GM19193 (cell line): ENCODE results near the gene MST1.

ENCODE experiments used
- POLR2A ChIP-seq: IDR thresholded peaks from 4 replicates; pipeline ENCODE4 v1.6.1; 2011; ENCODE audit not compliant: insufficient read depth, insufficient read length; ENCODE audit errors: extremely low read depth

MST1 gene

GRCh38 chr3:49650177-49650576 lies 39.1 kb downstream of the MST1 start:
- no peak for TF ChIP-seq POLR2A

DNA sequence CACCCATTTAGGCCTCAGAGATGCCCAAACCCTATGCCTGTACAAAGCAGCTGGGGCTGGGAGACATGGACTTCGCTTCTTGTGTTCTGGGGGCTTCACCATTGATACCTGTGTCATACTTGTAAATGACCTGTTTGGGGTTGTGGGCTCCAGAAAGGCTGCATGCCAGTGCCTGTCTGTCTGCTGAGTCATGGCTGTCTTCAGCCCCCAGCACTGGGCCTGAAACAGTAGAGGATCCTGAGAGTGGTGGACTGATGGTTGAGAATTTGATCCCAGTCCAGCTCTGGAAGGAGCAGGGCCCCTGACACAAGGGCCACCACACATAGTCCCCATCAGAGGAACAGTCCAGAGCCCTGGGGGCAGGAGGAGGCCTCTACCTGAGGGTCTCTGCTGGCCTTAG lies 39.7 kb downstream of the MST1 start:
- TF ChIP-seq POLR2A, result no peak

DNA sequence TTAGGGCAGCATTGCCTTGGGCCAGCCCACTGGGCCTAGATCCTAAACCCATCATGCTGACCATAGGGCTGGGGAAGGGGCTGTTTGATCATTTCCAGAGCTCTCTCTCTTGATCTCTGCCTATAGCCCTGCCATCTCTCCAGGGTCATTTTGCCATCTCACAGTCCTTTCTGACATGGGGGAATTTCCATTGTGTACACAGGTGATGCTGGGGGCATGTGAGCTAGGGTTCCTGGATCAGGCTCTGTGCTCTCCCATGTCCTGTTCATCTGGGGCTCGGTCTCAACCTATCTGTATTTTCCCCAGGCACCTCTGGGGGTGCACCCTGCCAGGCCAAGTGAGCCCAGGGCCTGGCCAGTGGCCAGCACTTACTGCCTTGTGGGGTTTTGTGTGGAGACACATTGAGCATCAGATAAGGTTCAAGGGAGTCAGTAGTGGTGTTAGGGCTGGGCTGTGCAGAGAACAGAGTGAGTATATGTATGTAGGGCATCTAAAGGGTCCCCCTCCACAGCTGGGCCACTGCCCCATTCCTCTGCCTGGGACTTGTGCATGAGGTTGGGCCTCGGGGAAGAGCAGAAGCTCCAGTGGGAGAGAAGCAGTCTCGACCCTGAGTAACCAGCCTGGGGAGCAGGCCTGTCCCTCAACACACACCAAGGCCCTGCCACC lies 40.8 kb downstream of the MST1 start:
- TF ChIP-seq POLR2A, result no peak

GRCh38 chr3:49647741-49648140 lies 41.5 kb downstream of the MST1 start:
- TF ChIP-seq POLR2A, result no peak

DNA sequence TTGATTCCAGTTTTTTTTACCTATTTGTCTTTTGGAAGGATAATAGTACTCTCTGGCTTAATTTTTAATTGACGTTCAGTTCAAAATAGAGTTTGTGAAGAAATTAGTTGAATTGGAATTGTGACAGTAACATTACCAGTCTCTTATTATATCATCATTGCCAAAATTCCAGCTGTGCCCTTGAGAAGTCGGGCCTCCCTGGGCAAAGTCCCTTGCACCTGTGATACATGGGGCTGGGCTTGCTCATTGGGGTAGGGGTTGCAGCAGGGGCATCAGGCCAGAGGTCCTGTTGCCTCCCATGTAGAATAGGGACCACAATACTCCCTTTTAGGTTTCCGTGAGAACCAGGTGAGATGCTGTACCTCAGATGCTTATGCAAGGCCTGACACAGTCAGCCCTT lies 43.0 kb downstream of the MST1 start:
- no peak for TF ChIP-seq POLR2A

- TF ChIP-seq POLR2A, result no peak
Measured at GRCh38 chr3:49644684-49645083, 44.6 kb downstream of the MST1 start.

DNA sequence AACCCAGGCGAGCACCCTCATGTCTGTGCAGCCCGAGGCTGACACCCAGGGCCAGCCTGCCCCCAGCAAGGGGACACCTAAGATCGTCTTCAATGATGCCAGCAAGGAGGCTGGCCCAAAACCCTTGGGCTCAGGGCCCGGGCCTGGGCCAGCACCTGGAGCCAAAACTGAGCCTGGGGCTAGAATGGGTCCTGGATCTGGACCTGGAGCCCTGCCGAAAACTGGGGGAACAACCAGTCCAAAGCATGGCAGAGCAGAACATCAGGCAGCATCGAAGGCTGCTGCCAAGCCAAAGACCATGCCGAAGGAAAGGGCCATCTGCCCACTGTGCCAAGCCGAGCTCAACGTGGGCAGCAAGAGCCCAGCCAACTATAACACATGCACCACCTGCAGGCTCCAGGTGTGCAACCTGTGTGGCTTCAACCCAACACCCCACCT lies 46.5 kb downstream of the MST1 start:
- TF ChIP-seq POLR2A, result no peak

DNA sequence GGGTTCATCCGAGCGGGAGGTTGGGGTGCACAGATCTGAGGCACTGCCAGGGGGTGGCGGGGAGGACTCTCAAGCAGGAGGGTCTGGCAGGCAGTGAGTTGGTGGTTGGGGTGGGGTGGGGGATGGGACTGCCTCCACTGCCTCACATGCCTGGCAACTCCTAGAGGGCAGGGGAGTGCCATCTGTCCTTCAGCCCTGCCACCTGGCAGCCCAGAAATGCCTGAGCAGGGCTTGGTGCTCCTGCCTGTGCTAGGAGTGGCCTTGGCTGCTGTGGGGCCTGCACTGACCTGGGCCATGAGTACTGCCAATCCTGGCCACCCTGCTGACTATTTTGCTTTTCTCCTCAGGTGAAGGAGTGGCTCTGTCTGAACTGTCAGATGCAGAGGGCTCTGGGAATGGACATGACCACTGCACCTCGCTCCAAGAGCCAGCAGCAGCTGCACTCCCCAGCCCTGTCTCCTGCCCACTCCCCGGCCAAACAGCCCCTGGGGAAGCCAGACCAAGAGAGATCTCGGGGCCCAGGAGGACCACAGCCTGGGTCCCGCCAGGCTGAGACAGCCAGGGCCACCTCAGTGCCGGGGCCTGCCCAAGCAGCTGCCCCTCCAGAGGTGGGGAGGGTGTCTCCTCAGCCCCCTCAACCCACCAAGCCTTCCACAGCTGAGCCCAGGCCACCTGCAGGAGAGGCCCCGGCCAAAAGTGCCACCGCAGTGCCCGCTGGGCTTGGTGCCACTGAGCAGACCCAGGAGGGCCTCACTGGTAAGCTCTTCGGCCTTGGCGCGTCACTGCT lies 47.2 kb downstream of the MST1 start:
- no peak for TF ChIP-seq POLR2A

GRCh38 chr3:49641292-49641691 lies 48.0 kb downstream of the MST1 start:
- TF ChIP-seq POLR2A, result no peak

- no peak for TF ChIP-seq POLR2A
Measured at GRCh38 chr3:49639551-49639950, 49.7 kb downstream of the MST1 start.

- TF ChIP-seq POLR2A, result no peak
Measured at GRCh38 chr3:49638445-49638844, 50.8 kb downstream of the MST1 start.

GRCh38 chr3:49636883-49637609 lies 52.2 kb downstream of the MST1 start:
- no peak for TF ChIP-seq POLR2A

GRCh38 chr3:49634736-49635135 lies 54.5 kb downstream of the MST1 start:
- no peak for TF ChIP-seq POLR2A
